ENCODE results near the gene ST14.

Gene ST14

DNA sequence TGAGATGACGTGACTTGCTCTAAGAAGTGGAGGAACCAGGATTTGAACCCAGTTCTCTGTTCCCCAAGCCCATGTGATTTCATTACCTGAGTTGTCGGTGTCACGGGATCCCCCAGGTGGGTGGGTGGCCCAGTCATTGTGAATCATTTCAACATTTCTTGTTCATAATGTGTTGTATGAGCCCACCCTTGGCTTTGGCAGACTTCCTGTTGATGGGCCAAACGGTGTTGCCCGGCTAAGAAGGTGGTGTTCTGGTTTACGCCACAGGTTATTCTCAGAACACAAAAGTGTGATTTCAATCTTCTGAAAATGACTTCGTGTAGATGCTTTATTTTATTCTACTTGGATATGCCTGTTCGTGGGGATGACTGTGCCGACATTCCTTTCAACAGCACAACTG is 21.6 kb upstream of the ST14 start:
- Histone ChIP-seq H3K4me3 (ENCODE audit: low read depth in 1 of 2, low read length in 2 of 2) (no peak overlapping the region), H3K36me3 (ENCODE audit: control insufficient read depth in 1 of 2, insufficient read depth in 2 of 2, low read length in 2 of 2) (peaks cover 32 to 58% of the 10 kb centered on the region in 2 donors), H3K9me3 (ENCODE audit: control insufficient read depth in 1 of 2, low read length in 2 of 2) (no peaks in the 10 kb centered on the region), H3K4me1 (ENCODE audit: control insufficient read depth in 1 of 2, insufficient read depth in 2 of 2, low read length in 2 of 2) (peaks cover 0 to 10% of the 10 kb centered on the region in 2 donors), H3K27me3 (ENCODE audit: low read depth, low read length) (no peaks in the 10 kb centered on the region), H3K27ac (ENCODE audit: low read length) (no peak overlapping the region)

DNA sequence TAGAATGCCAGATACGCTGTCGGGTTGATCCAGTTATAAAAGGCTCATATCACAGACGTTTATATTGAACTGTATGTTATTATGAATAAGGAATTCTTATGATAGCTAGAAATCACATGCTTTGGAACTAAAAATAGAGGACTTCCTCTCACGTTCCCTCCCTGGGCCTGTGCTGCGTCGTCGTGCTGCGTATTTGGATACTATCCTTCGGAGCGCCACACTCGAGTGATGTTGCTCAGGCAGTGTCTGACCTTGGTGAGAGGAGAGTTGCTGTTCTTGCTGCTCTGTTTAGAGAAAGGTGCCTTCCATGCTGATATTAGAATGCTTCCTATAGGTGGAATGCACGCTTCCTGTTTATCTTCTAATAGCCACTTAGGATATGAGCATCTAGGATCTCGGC is 20.2 kb upstream of the ST14 start:
- no peaks in the 10 kb centered on the region for H3K9me3 ChIP-seq (ENCODE audit: control insufficient read depth in 1 of 2, low read length in 2 of 2)
- no peak overlapping the region for H3K27ac ChIP-seq (ENCODE audit: low read length)
- H3K36me3 ChIP-seq (ENCODE audit: control insufficient read depth in 1 of 2, insufficient read depth in 2 of 2, low read length in 2 of 2): peaks cover 30 to 59% of the 10 kb centered on the region in 2 donors
- peaks cover 5 to 10% of the 10 kb centered on the region in 2 donors for H3K4me1 ChIP-seq (ENCODE audit: control insufficient read depth in 1 of 2, insufficient read depth in 2 of 2, low read length in 2 of 2)
- no peak overlapping the region for H3K4me3 ChIP-seq (ENCODE audit: low read depth in 1 of 2, low read length in 2 of 2)
- H3K27me3 ChIP-seq (ENCODE audit: low read depth, low read length): no peaks in the 10 kb centered on the region

DNA sequence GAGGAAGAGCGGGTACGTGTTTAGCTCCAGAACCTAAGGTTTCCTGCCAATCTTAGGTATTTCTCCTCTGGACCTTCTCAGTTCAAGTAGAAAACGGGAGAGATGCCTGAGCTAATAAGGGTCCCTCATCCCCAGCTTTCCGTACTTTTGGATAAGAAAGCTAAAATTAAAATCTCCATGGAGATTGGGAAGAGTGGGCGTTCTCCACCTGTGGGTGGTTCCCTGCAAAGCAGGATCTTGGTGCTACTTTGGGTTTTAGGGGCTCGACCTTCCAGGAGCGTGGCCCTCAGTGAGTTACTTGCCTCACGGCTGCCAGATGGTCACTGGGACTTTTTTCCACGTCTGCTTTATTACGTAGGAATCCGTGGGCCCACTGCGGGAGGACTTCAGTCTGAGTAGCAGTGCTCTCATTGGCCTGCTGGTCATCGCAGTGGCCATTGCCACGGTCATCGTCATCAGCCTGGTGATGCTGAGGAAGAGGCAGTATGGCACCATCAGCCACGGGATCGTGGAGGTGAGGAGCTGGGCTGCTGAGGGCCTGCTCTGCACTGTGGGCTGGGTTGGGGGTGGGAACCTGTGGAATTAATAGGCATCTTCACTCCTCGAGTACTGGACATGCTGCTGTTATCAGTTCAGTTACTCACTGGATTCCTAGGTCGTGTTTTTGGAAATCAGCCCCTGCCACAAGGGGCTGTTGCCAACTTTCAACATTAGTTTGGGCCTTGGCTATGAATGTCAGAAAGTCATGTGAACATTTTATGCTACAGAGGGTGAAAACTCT is 17.8 kb upstream of the ST14 start:
- Histone ChIP-seq H3K27ac (ENCODE audit: low read length) (no peak overlapping the region), H3K9me3 (ENCODE audit: control insufficient read depth in 1 of 2, low read length in 2 of 2) (no peaks in the 10 kb centered on the region), H3K4me3 (ENCODE audit: low read depth in 1 of 2, low read length in 2 of 2) (no peak overlapping the region), H3K4me1 (ENCODE audit: control insufficient read depth in 1 of 2, insufficient read depth in 2 of 2, low read length in 2 of 2) (peaks cover 14 to 27% of the 10 kb centered on the region in 2 donors), H3K36me3 (ENCODE audit: control insufficient read depth in 1 of 2, insufficient read depth in 2 of 2, low read length in 2 of 2) (peaks cover 34 to 55% of the 10 kb centered on the region in 2 donors), H3K27me3 (ENCODE audit: low read depth, low read length) (no peaks in the 10 kb centered on the region)

DNA sequence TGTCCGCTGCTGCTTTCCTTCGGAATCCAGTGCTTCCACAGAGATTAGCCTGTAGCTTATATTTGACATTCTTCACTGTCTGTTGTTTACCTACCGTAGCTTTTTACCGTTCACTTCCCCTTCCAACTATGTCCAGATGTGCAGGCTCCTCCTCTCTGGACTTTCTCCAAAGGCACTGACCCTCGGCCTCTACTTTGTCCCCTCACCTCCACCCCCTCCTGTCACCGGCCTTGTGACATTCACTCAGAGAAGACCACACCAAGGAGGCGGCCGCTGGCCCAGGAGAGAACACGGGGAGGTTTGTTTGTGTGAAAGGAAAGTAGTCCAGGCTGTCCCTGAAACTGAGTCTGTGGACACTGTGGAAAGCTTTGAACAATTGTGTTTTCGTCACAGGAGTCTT is 15.4 kb upstream of the ST14 start:
- peaks cover 17 to 22% of the 10 kb centered on the region in 2 donors for H3K4me1 ChIP-seq (ENCODE audit: control insufficient read depth in 1 of 2, insufficient read depth in 2 of 2, low read length in 2 of 2)
- H3K27me3 ChIP-seq (ENCODE audit: low read depth, low read length): no peaks in the 10 kb centered on the region
- H3K27ac ChIP-seq (ENCODE audit: low read length): peak overlapping the region; percentile 68
- H3K36me3 ChIP-seq (ENCODE audit: control insufficient read depth in 1 of 2, insufficient read depth in 2 of 2, low read length in 2 of 2): peaks cover 22 to 49% of the 10 kb centered on the region in 2 donors
- no peaks in the 10 kb centered on the region for H3K9me3 ChIP-seq (ENCODE audit: control insufficient read depth in 1 of 2, low read length in 2 of 2)
- no peak overlapping the region for H3K4me3 ChIP-seq (ENCODE audit: low read depth in 1 of 2, low read length in 2 of 2)

DNA sequence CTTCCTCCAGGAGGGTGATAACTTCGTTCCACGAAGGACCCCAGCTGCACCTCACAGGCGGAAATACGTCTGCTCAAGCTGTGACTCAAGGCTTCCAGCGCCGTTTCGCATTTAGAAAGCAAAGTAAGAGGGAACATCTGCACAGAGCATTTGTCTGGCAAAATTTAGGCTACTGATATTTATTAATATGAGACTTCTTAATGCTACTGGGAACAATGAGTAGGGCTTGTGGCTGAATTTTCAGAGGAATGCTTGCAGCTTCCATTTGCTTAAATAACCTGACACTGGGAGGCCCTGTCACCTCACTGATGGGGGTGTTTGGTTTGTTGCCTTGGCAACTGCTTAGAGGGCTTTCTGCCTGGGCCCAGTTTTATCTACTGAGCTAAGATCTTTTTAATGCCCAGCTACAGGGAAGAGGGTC is 14.7 kb upstream of the ST14 start:
- peaks cover 16 to 17% of the 10 kb centered on the region in 2 donors for H3K4me1 ChIP-seq (ENCODE audit: control insufficient read depth in 1 of 2, insufficient read depth in 2 of 2, low read length in 2 of 2)
- no peaks in the 10 kb centered on the region for H3K27me3 ChIP-seq (ENCODE audit: low read depth, low read length)
- no peak overlapping the region for H3K4me3 ChIP-seq (ENCODE audit: low read depth in 1 of 2, low read length in 2 of 2)
- no peaks in the 10 kb centered on the region for H3K9me3 ChIP-seq (ENCODE audit: control insufficient read depth in 1 of 2, low read length in 2 of 2)
- peaks cover 22 to 49% of the 10 kb centered on the region in 2 donors for H3K36me3 ChIP-seq (ENCODE audit: control insufficient read depth in 1 of 2, insufficient read depth in 2 of 2, low read length in 2 of 2)
- H3K27ac ChIP-seq (ENCODE audit: low read length): peak overlapping the region; percentile 68

DNA sequence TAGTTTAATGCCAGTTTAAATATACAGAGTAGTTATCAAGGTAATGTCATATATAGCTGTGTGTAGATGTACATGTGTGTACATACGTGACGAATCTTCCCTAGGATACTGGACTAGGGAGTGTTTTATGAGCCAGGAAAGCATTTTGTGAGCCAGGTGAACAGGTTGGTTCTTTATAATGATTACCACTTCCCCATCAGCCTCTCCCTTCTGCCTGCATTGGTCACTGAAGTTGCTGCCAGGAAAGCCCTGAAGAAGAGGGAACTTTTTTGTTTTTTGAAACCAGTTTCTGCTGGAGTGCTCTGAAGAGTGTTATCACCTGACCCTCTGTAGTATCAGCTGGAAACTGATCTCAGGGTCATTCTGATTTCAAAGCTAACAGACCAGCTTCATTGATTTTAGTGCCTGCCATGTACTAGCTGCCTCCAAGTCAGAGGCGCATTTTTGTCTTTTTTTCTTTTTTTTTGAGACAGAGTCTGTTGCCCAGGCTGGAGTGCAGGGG is 14.2 kb upstream of the ST14 start:
- Histone ChIP-seq H3K27ac (ENCODE audit: low read length) (peak overlapping the region; percentile 68), H3K4me1 (ENCODE audit: control insufficient read depth in 1 of 2, insufficient read depth in 2 of 2, low read length in 2 of 2) (peaks cover 16 to 17% of the 10 kb centered on the region in 2 donors)

DNA sequence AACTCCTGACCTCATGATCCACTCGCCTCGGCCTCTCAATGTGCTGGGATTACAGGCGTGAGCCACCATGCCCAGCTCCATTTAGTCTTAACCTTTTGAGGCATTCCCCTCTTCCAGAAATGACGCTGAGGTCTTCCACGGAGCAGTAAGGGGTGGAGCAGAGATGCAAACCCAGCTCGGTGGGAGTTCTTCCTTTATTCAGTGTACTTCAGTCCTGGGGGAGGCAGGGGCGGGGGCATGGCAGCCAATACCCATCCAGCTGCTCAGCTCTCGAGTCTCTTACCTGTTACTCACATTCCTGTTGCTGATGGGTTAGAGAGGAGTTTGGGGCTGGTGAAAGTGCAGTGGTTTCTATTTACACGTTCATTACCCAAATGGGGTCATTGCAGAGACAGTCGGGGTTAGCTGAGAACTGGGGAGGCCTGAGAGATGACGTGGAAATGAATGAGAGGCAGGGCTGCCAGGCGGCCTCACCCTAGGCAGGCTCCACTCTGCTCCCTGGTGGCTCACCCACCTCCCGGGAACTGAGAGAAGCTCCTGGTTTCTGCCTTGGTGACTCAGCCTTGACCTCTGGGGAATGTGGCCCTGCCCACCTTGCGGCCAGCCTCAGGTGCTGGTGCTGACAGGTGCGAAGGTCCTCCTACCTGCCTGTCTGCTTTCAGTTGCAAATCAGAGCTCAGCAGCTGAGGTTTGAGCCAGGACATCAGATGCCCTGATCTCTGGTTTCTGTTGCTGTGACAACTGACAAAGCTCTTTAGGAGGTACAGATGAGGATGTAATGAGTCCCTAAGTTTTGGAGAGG is 13.4 kb upstream of the ST14 start:
- no peak overlapping the region for H3K4me3 ChIP-seq (ENCODE audit: low read depth in 1 of 2, low read length in 2 of 2)
- H3K36me3 ChIP-seq (ENCODE audit: control insufficient read depth in 1 of 2, insufficient read depth in 2 of 2, low read length in 2 of 2): peaks cover 16 to 42% of the 10 kb centered on the region in 2 donors
- H3K9me3 ChIP-seq (ENCODE audit: control insufficient read depth in 1 of 2, low read length in 2 of 2): no peaks in the 10 kb centered on the region
- peak overlapping the region; percentile 68 for H3K27ac ChIP-seq (ENCODE audit: low read length)
- peaks cover 16 to 17% of the 10 kb centered on the region in 2 donors for H3K4me1 ChIP-seq (ENCODE audit: control insufficient read depth in 1 of 2, insufficient read depth in 2 of 2, low read length in 2 of 2)
- H3K27me3 ChIP-seq (ENCODE audit: low read depth, low read length): no peaks in the 10 kb centered on the region

More for the DNA sequence above, 14.2 kb upstream of the ST14 start:
- H3K36me3 ChIP-seq (ENCODE audit: control insufficient read depth in 1 of 2, insufficient read depth in 2 of 2, low read length in 2 of 2): peaks cover 18 to 48% of the 10 kb centered on the region in 2 donors
- H3K4me3 ChIP-seq (ENCODE audit: low read depth in 1 of 2, low read length in 2 of 2): no peak overlapping the region
- no peaks in the 10 kb centered on the region for H3K27me3 ChIP-seq (ENCODE audit: low read depth, low read length)
- no peaks in the 10 kb centered on the region for H3K9me3 ChIP-seq (ENCODE audit: control insufficient read depth in 1 of 2, low read length in 2 of 2)

DNA sequence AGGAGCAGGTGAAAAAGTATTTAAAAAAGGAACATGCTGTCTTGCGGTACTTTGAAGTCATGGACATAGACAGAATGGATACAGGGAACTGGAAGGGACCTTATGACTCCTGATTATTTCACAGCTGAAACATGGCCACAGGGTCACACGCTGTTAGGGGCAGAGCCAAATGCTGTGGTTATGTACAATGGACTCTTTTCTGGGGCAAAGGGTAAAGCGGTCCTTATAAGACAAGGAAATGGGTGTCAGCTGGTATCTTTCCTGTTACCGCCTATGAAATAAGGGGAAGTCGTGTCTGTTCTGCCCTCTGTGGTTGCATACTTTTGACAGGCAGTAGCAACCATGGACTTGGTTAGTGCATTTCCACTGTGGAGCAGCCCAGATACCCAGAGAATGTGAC is 12.8 kb upstream of the ST14 start:
- Histone ChIP-seq H3K27ac (ENCODE audit: low read length) (peak overlapping the region; percentile 68), H3K36me3 (ENCODE audit: control insufficient read depth in 1 of 2, insufficient read depth in 2 of 2, low read length in 2 of 2) (peaks cover 13 to 36% of the 10 kb centered on the region in 2 donors), H3K27me3 (ENCODE audit: low read depth, low read length) (no peaks in the 10 kb centered on the region), H3K4me1 (ENCODE audit: control insufficient read depth in 1 of 2, insufficient read depth in 2 of 2, low read length in 2 of 2) (peaks cover 16 to 17% of the 10 kb centered on the region in 2 donors), H3K9me3 (ENCODE audit: control insufficient read depth in 1 of 2, low read length in 2 of 2) (no peaks in the 10 kb centered on the region), H3K4me3 (ENCODE audit: low read depth in 1 of 2, low read length in 2 of 2) (no peak overlapping the region)

DNA sequence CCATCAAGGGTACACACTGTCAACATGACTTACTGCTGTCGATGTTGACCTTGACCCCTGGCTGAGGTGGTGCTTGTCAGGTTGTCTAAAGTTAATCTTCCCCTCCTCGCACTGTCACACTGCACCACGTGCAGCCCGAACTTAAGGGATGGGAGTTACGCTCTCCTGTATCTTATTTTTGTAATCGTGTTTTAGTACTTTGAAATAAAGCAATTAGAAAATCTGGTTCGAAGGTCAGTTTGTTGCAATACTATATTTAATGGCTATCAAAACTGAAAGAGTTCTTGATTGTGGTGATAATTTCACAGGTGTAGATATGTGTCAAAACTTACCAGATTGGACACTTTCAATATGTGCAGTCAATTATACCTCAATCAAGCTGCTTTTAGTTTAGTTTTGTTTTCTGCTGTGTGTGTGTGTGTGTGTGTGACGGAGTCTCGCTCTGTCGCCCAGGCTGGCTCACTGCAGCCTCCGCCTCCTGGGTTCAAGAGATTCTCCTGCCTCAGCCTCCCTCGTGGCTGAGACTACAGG is 10.7 kb upstream of the ST14 start:
- Histone ChIP-seq H3K27me3 (ENCODE audit: low read depth, low read length) (no peaks in the 10 kb centered on the region), H3K4me1 (ENCODE audit: control insufficient read depth in 1 of 2, insufficient read depth in 2 of 2, low read length in 2 of 2) (peaks cover 14 to 16% of the 10 kb centered on the region in 2 donors), H3K36me3 (ENCODE audit: control insufficient read depth in 1 of 2, insufficient read depth in 2 of 2, low read length in 2 of 2) (peaks cover 8 to 20% of the 10 kb centered on the region in 2 donors), H3K4me3 (ENCODE audit: low read depth in 1 of 2, low read length in 2 of 2) (no peak overlapping the region), H3K27ac (ENCODE audit: low read length) (no peak overlapping the region), H3K9me3 (ENCODE audit: control insufficient read depth in 1 of 2, low read length in 2 of 2) (no peaks in the 10 kb centered on the region)

DNA sequence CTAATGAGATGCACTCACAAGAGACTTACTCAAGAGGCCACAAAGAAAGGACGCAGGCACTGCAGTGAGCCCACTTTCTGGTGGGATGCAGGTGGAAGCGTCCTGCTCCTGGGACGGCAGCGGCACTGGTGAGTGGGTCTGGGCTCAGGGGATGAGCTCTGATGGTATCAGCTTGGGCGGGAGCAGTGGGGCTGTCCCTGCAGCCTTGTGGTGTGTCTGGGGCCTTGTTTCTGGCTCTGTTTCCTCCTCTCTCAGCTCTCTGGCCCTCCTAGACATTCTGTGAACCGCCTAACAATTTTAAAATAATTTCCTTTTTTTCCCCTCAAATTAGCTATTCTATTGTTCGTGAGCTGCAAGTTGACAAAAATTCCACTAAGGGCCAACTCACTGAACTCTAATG is 8.8 kb upstream of the ST14 start:
- H3K4me1 ChIP-seq (ENCODE audit: control insufficient read depth in 1 of 2, insufficient read depth in 2 of 2, low read length in 2 of 2): peaks cover 6 to 12% of the 10 kb centered on the region in 2 donors
- H3K9me3 ChIP-seq (ENCODE audit: control insufficient read depth in 1 of 2, low read length in 2 of 2): no peaks in the 10 kb centered on the region
- H3K27ac ChIP-seq (ENCODE audit: low read length): no peak overlapping the region
- no peak overlapping the region for H3K4me3 ChIP-seq (ENCODE audit: low read depth in 1 of 2, low read length in 2 of 2)
- H3K27me3 ChIP-seq (ENCODE audit: low read depth, low read length): no peaks in the 10 kb centered on the region
- peaks cover 0 to 4% of the 10 kb centered on the region in 2 donors for H3K36me3 ChIP-seq (ENCODE audit: control insufficient read depth in 1 of 2, insufficient read depth in 2 of 2, low read length in 2 of 2)

DNA sequence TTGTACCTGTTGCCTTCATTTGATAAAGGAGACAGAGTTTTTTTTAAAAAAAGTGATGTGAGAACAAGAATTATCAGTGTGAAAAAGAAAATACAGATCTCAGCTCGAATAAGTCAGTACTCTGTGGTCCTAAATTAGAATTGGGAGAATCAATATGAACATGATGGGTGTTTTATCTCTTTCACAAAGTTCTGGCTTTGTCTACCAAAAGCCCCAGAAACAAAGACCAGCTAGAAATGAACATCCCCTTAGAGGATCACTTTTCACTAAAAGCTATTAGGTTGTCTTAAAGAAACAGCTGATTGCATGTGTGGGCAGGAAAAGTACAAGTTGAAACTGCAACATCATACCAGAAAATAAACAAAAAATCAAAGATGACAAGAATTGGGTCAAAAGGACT is 8.4 kb upstream of the ST14 start:
- peaks cover 2 to 8% of the 10 kb centered on the region in 2 donors for H3K4me1 ChIP-seq (ENCODE audit: control insufficient read depth in 1 of 2, insufficient read depth in 2 of 2, low read length in 2 of 2)
- no peak overlapping the region for H3K4me3 ChIP-seq (ENCODE audit: low read depth in 1 of 2, low read length in 2 of 2)
- no peaks in the 10 kb centered on the region for H3K9me3 ChIP-seq (ENCODE audit: control insufficient read depth in 1 of 2, low read length in 2 of 2)
- no peaks in the 10 kb centered on the region for H3K27me3 ChIP-seq (ENCODE audit: low read depth, low read length)
- H3K27ac ChIP-seq (ENCODE audit: low read length): no peak overlapping the region
- H3K36me3 ChIP-seq (ENCODE audit: control insufficient read depth in 1 of 2, insufficient read depth in 2 of 2, low read length in 2 of 2): peaks cover 0 to 4% of the 10 kb centered on the region in 2 donors

All from muscle layer of duodenum (tissue), 2 donors.